ENCODE measurements around the gene RPS6KL1.
A peak's percentile ranks its signal among the peaks of the same experiment; 100 is the strongest.

Gene RPS6KL1

GRCh38 chr14:74951443-74952179 is 28.6 kb upstream of the RPS6KL1 start:
- DNase-seq, result no peak

- DNase-seq, result no peak
Observed at GRCh38 chr14:74950795-74951442, 27.9 kb upstream of the RPS6KL1 start.

DNA sequence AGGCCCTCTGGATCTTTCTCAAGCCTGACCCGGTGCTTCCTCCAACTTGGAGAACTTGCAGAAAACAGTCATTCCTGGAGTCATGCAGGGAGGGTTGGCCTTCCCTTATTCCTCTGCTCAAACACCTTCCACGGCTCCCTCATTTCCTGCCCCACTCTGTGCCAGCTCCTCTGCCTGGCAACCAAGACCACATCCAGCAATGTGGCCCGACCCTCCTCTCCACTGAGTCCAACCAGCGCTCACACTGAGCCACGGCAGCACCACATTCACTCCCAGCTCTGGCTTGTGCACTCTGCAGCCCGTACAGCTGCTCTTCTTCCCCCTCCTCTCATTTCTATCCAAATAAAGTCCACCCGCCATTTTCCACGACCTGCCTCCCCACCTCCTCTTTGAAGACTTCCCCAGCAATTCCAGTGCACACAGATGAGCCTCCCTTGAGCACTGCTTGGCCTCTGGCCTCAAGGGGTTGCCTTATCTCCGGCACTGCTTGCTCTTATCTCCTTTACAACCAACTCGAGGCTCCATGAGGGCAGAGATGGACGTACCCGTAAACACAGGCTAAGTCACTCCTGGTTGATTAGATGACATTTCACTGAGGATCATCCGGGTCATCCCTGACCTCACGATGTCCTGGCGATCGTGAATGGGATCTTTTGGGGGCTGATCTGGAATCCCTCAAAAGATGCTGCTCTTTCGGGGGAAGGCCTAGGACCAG is 27.0 kb upstream of the RPS6KL1 start:
- no peak for DNase-seq

- no peak for DNase-seq
Observed at GRCh38 chr14:74949191-74949601, 26.1 kb upstream of the RPS6KL1 start.

DNA sequence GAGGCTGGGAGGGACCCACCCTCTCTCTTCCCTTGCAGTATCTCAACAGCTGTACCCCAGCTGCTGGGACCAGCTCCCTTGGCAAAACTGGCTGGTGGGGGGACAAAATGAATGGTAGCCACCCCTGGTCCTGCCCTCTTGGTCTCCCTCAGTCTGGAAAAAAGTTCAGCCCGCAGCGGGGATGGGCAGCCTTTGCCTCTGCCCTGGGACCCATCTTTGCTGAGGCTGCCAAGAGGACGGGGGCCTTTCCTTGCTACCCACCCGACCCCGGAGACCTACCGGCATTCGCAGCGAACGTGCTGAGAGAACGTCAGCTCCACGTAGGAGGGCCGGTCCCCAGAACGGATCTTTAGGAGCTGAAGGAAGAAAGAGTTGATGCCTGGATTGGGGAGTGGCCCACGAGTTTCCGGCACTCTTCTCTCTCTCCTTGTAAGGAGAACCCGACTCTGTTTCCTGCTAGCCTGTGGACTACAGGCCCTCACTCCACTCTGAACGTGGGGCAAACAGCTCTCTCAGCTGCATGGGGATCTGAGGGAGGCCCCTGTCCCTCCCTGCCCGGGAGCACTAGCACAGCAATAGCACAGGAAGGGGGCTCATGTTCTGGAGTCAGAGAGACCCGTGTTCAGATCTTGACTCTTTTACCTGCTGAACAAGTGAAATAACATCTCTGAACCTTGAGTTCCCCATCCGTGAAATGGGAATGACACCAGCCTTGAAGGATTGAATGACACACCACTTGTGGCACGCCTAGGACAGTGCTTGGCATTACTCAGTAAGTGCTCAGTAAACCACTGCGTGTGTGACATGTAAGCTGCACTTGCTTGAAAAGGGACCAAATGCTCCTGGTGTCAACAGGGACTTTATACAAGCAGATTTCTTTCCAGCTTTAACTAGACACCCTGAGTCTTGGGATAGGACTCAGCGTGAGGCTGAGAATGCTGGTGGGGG is 25.4 kb upstream of the RPS6KL1 start:
- no peak for DNase-seq

- no peak for DNase-seq
Observed at GRCh38 chr14:74947353-74948227, 24.5 kb upstream of the RPS6KL1 start.

GRCh38 chr14:74946659-74947281 is 23.7 kb upstream of the RPS6KL1 start:
- DNase-seq, result no peak

GRCh38 chr14:74945852-74946658 is 23.0 kb upstream of the RPS6KL1 start:
- DNase-seq, result no peak

GRCh38 chr14:74945261-74945851 is 22.3 kb upstream of the RPS6KL1 start:
- no peak for DNase-seq

DNA sequence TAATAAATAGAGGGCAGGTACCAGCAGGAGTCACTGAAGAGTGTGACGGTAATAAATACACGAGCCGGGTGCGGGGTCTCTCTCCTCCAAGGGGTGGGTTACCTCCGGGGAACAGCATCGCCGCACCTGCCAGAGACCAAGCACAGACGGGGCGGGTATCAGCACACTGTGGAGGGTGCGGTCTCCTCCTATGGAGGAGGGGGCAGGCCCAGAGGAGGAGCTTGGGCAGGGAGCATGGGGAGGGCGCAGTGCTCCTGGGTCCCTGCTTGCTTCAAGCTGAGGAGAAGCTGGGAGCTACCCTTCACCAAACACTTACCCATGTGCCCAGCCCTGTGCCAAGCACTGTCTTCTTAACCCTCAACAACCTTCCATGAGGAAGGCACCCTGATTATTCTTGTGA is 19.5 kb upstream of the RPS6KL1 start:
- DNase-seq, result no peak

GRCh38 chr14:74942181-74942580 is 19.1 kb upstream of the RPS6KL1 start:
- no peak for DNase-seq

- no peak for DNase-seq
Observed at GRCh38 chr14:74941676-74942097, 18.6 kb upstream of the RPS6KL1 start.

GRCh38 chr14:74940956-74941565 is 18.0 kb upstream of the RPS6KL1 start:
- DNase-seq, result no peak

DNA sequence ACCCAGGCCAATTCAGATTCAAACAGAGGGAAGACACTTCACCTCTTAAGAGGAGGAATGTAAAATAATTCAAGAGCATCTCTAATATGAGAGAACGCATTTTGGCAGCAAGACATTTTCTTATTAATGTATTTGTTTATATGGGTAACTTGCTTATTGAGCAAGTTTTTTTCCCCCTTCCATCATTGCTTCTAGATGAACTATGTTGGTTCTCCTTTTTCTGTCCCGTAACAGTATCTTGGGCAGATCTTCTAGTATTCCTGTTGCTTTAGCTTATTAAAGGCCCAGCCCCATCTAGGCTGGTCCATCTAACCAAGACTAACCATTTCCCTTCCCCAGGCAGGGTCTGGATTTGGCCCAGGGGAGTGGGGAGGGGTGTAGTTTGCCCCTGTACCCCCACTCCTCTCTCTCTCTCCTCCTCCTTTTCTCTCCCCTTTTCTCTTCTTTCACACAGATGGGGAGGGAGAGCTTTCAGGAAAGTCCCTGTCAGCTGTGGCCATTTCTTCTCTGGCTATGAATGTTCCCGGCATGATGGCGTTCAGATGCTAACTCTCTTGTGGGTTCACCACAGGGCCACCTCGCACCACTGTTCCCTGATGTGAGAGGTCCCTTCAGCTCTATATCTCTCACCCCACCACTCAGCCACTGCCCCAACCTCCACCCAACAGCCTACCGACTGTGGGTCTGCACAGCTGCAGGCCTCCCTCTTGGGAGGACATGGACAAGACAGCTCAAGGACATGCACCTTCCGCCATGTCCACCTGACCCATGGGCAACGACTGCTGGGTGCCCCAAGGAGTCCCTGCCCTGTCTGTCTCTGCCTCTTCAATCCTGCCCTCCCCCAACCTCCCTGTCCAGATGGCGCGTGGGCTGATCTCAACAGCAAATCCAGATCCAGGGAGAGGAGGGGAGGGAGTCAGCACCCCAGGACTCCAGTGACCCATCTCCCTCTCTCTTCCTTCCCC is 15.8 kb upstream of the RPS6KL1 start:
- peak; percentile 40 for DNase-seq

DNA sequence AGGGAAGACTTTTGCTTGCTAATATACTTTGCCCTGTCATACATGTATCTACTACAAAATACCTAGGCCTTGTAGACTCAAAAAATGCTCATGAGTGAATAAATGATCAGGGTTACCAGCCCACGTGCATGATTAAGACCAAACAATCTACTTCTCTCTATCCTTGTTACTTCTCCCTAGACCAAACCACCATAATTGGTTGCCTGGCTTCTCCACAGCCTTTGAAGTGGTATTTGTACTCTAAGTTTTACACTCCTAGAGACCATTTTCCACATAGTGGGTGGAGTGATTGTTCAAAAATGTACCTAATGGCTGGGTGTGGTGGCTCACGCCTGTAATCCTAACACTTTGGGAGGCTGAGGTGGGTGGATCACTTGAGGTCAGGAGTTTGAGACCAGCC is 14.1 kb upstream of the RPS6KL1 start:
- DNase-seq, result no peak

- no peak for DNase-seq
Observed at GRCh38 chr14:74936731-74937130, 13.7 kb upstream of the RPS6KL1 start.

GRCh38 chr14:74936151-74936550 is 13.1 kb upstream of the RPS6KL1 start:
- no peak for DNase-seq

DNA sequence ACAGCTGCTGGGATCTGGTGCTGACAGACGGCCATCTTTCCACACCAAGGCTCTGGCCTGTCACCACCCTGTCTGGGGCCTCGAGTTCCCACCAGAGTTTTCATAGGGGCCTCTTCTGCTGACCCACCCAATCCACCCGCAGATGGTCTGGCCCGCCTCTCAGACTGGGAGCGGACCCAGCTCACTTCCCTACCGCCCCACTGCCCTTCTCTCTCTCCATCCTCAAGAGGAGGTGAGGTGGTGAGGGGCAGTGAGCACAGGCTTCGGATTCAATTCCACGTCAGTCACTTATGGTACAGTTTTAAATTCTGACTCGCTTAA is 12.3 kb upstream of the RPS6KL1 start:
- DNase-seq, result no peak

Data from NCI-H524 treated with DMSO at 0.1 percent for 48 hours (cell line).